MM.1S (cell line): ENCODE measurements around the gene MESD.

Experiments used
- DNase-seq: peaks from one replicate; pipeline ENCODE4 v3.0.0-alpha.2; 2015
- H2AFZ ChIP-seq: fragments of 300-600 bp; sonication (generic); 2 replicates; pipeline ENCODE4 v1.6.0; 2016; ENCODE audit warnings: antibody characterized with exemption, low read length
- H3F3A ChIP-seq: fragments of 300-600 bp; sonication (generic); 2 replicates; pipeline ENCODE4 v1.6.1; 2016; ENCODE audit warnings: mild to moderate bottlenecking, antibody characterized with exemption, low read length, moderate library complexity, mixed read lengths; ENCODE audit not compliant: insufficient read depth
- H3K27ac ChIP-seq: fragments of 300-600 bp; sonication (generic); 2 replicates; pipeline ENCODE4 v1.5.1; 2016; ENCODE audit warnings: mild to moderate bottlenecking, low read length
- H3K27me3 ChIP-seq: fragments of 300-600 bp; sonication (generic); replicated peaks from 2 replicates; pipeline ENCODE4 v1.6.0; 2016; ENCODE audit warnings: low read length; ENCODE audit not compliant: insufficient read depth
- H3K36me3 ChIP-seq: fragments of 300-600 bp; sonication (generic); replicated peaks from 2 replicates; pipeline ENCODE4 v1.6.1; 2016; ENCODE audit warnings: mild to moderate bottlenecking, low read length, mixed read lengths; ENCODE audit not compliant: insufficient read depth
- H3K4me1 ChIP-seq: fragments of 300-600 bp; sonication (generic); 2 replicates; pipeline ENCODE4 v1.6.1; 2016; ENCODE audit warnings: low read length, mixed read lengths
- H3K4me2 ChIP-seq: fragments of 300-600 bp; sonication (generic); 2 replicates; pipeline ENCODE4 v1.6.0; 2016; ENCODE audit warnings: low read depth, low read length
- H3K4me3 ChIP-seq: fragments of 300-600 bp; sonication (generic); 2 replicates; pipeline ENCODE4 v1.5.1; 2016; ENCODE audit warnings: low read length, mixed read lengths
- H3K79me2 ChIP-seq: fragments of 300-600 bp; sonication (generic); 2 replicates; pipeline ENCODE4 v1.6.1; 2016; ENCODE audit warnings: mixed run types, low read length, mixed read lengths
- H3K9ac ChIP-seq: fragments of 300-600 bp; sonication (generic); 2 replicates; pipeline ENCODE4 v1.6.1; 2016; ENCODE audit warnings: low read length, mixed read lengths
- H3K9me2 ChIP-seq: fragments of 300-600 bp; sonication (generic); replicated peaks from 2 replicates; pipeline ENCODE4 v1.6.1; 2016; ENCODE audit warnings: mild to moderate bottlenecking, low read length, mixed read lengths; ENCODE audit not compliant: insufficient read depth
- H3K9me3 ChIP-seq: fragments of 300-600 bp; sonication (generic); replicated peaks from 2 replicates; pipeline ENCODE4 v1.6.1; 2016; ENCODE audit warnings: mild to moderate bottlenecking, low read length, mixed read lengths; ENCODE audit not compliant: insufficient read depth
- H4K20me1 ChIP-seq: fragments of 300-600 bp; sonication (generic); 2 replicates; pipeline ENCODE4 v1.6.1; 2016; ENCODE audit warnings: mild to moderate bottlenecking, low read length, moderate library complexity, mixed read lengths; ENCODE audit not compliant: insufficient read depth
- CTCF ChIP-seq: fragments of 300-600 bp; sonication (generic); IDR thresholded peaks from 2 replicates; pipeline ENCODE4 v1.5.1; 2016; ENCODE audit warnings: antibody characterized with exemption, low read length, mixed read lengths
- EZH2 ChIP-seq: fragments of 300-600 bp; sonication (generic); optimal IDR thresholded peaks from 2 replicates; pipeline ENCODE3; 2017; ENCODE audit warnings: low read depth, mild to moderate bottlenecking, antibody characterized with exemption, low read length, mixed read lengths
- EZH2phosphoT487 ChIP-seq: fragments of 300-600 bp; sonication (generic); IDR thresholded peaks from 2 replicates; pipeline ENCODE4 v1.6.1; 2018; ENCODE audit warnings: antibody characterized with exemption, low read length

MESD gene

GRCh38 chr15:80902298-80902801, 87.3 kb downstream of the MESD start:
- H3K79me2 ChIP-seq = no peaks in the 10 kb centered on the region
- no peaks in the 10 kb centered on the region for H3K9me3 ChIP-seq
- TF ChIP-seq EZH2 (no peak), EZH2phosphoT487 (no peak), CTCF (no peak)
- H2AFZ ChIP-seq = no peak overlapping the region
- no peaks in the 10 kb centered on the region for H4K20me1 ChIP-seq
- no peak for DNase-seq
- H3K4me2 ChIP-seq = no peak overlapping the region
- H3K4me3 ChIP-seq = no peak overlapping the region
- H3K9me2 ChIP-seq = no peaks in the 10 kb centered on the region
- H3K4me1 ChIP-seq = no peaks in the 10 kb centered on the region
- H3K27me3 ChIP-seq = no peaks in the 10 kb centered on the region
- H3K27ac ChIP-seq = no peak overlapping the region
- no peaks in the 10 kb centered on the region for H3F3A ChIP-seq
- no peak overlapping the region for H3K9ac ChIP-seq
- H3K36me3 ChIP-seq = no peaks in the 10 kb centered on the region

DNA sequence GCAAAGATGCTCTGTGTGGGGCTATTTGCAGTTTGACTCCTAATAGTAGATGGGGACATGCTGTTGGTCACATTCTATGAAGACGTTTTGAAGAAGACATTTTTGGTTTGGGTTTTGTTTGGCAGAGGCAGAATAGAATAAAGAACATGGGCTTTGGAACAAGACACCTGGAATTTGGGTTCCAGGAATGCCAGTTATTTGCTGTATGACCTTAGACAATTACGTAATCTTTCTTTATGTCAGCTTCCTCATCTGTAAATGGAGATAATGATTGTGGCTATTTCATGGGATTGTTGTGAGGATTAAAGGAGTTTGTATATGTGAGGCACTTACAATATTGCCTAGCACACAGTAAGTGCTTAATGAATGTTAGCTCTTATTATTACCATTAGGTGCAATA, 91.6 kb downstream of the MESD start:
- Histone ChIP-seq H3K9ac (no peak overlapping the region), H3K27me3 (no peaks in the 10 kb centered on the region)

More for the DNA sequence above, 91.6 kb downstream of the MESD start:
- H3F3A ChIP-seq = no peaks in the 10 kb centered on the region
- no peaks in the 10 kb centered on the region for H3K36me3 ChIP-seq
- H3K4me2 ChIP-seq = no peak overlapping the region
- H3K27ac ChIP-seq = no peak overlapping the region
- H4K20me1 ChIP-seq = no peaks in the 10 kb centered on the region
- H3K4me1 ChIP-seq = no peaks in the 10 kb centered on the region
- DNase-seq = no peak
- H3K9me2 ChIP-seq = no peaks in the 10 kb centered on the region
- no peak overlapping the region for H2AFZ ChIP-seq
- no peaks in the 10 kb centered on the region for H3K79me2 ChIP-seq
- TF ChIP-seq CTCF = no peak
- no peak for TF ChIP-seq EZH2
- no peak for TF ChIP-seq EZH2phosphoT487
- H3K9me3 ChIP-seq = no peaks in the 10 kb centered on the region
- H3K4me3 ChIP-seq = no peak overlapping the region
